ENCODE data around the gene BBS12. TPM values are rescaled to one million over a fixed set of nuclear protein-coding genes. Genes with fewer than 3 reads are reported as not detected.

The BBS12 gene
- total RNA-seq, 4 donors from 2014 or later, result 10.3 to 15.2 (median 12.3) TPM

GRCh38 chr4:122722256-122722655 lies 10.2 kb upstream of the BBS12 start:
- Histone ChIP-seq H3K4me1 (no peaks in the 10 kb centered on the region), H3K36me3 (no peaks in the 10 kb centered on the region), H3K27ac (no peak overlapping the region), H3K4me3 (replicated peaks in 1 of 3) (no peak overlapping the region), H3K27me3 (no peaks in the 10 kb centered on the region), H3K9me3 (no peaks in the 10 kb centered on the region)
- no peak for DNase-seq
- intact Hi-C loops (cut with DNase I), result no loop called here
- no peak for TF ChIP-seq POLR2A (IDR thresholded peaks at IDR 0.05)
- TF ChIP-seq CTCF (IDR thresholded peaks at IDR 0.05), result no peak
- 95 to 96% methylated on average over 1 of the region's 1 CpG for WGBS, 2 donors

- 52 to 59% methylated on average over 1 of the region's 1 CpG for WGBS, 2 donors
- TF ChIP-seq POLR2A (IDR thresholded peaks at IDR 0.05) (no peak), CTCF (IDR thresholded peaks at IDR 0.05) (no peak)
Measured at GRCh38 chr4:122728856-122729255, 3.6 kb upstream of the BBS12 start.

GRCh38 chr4:122731676-122732075 lies 828 bp upstream of the BBS12 start:
- no peaks in the 10 kb centered on the region for H3K36me3 ChIP-seq
- DNase-seq, result no peak
- 56 to 61% methylated on average over 2 of the region's 2 CpGs for WGBS, 2 donors
- H3K9me3 ChIP-seq, result no peaks in the 10 kb centered on the region
- no peaks in the 10 kb centered on the region for H3K27me3 ChIP-seq
- no peak for TF ChIP-seq POLR2A (IDR thresholded peaks at IDR 0.05)
- TF ChIP-seq CTCF (IDR thresholded peaks at IDR 0.05), result no peak
- H3K27ac ChIP-seq, result peak overlapping the region in 1 of 3 donors; percentile 44
- intact Hi-C loops (cut with DNase I), result no loop called here
- no peak overlapping the region for H3K4me3 ChIP-seq (replicated peaks in 1 of 3)
- H3K4me1 ChIP-seq, result peaks cover 10 to 29% of the 10 kb centered on the region in 2 donors

More at GRCh38 chr4:122728856-122729255, 3.6 kb upstream of the BBS12 start:
- no peak for DNase-seq
- Histone ChIP-seq H3K4me3 (replicated peaks in 1 of 3) (no peak overlapping the region), H3K4me1 (peaks cover 2 to 5% of the 10 kb centered on the region in 2 donors), H3K36me3 (no peaks in the 10 kb centered on the region), H3K27me3 (no peaks in the 10 kb centered on the region), H3K9me3 (no peaks in the 10 kb centered on the region), H3K27ac (no peak overlapping the region)
- intact Hi-C loops (cut with DNase I), result no loop called here

GRCh38 chr4:122733787-122734120 lies 1.2 kb downstream of the BBS12 start:
- TF ChIP-seq CTCF (IDR thresholded peaks at IDR 0.05) (no peak), POLR2A (IDR thresholded peaks at IDR 0.05) (no peak)
- H3K27ac ChIP-seq, result peak overlapping the region; percentile 85 to 95 (median 87)
- H3K4me1 ChIP-seq, result peaks cover 10 to 31% of the 10 kb centered on the region in 2 donors
- 39 to 51% methylated on average over 1 of the region's 1 CpG for WGBS, 2 donors
- DNase-seq, result no peak
- H3K4me3 ChIP-seq (replicated peaks in 1 of 3), result peak overlapping the region in 1 of 3 donors; percentile 49
- H3K36me3 ChIP-seq, result no peaks in the 10 kb centered on the region
- no peaks in the 10 kb centered on the region for H3K9me3 ChIP-seq
- no peaks in the 10 kb centered on the region for H3K27me3 ChIP-seq
- intact Hi-C loops (cut with DNase I), result no loop called here

- Histone ChIP-seq H3K36me3 (peaks cover 11 to 15% of the 10 kb centered on the region in 2 donors), H3K27ac (no peak overlapping the region), H3K4me3 (replicated peaks in 1 of 3) (no peak overlapping the region), H3K27me3 (no peaks in the 10 kb centered on the region), H3K9me3 (no peaks in the 10 kb centered on the region), H3K4me1 (peaks cover 5 to 23% of the 10 kb centered on the region in 2 donors)
- DNase-seq, result no peak
- no peak for TF ChIP-seq CTCF (IDR thresholded peaks at IDR 0.05)
- TF ChIP-seq POLR2A (IDR thresholded peaks at IDR 0.05), result no peak
- intact Hi-C loops (cut with DNase I), result no loop called here
Measured at GRCh38 chr4:122739174-122739573, 6.7 kb downstream of the BBS12 start.
